ENCODE data around the gene IL21R.

The IL21R gene

DNA sequence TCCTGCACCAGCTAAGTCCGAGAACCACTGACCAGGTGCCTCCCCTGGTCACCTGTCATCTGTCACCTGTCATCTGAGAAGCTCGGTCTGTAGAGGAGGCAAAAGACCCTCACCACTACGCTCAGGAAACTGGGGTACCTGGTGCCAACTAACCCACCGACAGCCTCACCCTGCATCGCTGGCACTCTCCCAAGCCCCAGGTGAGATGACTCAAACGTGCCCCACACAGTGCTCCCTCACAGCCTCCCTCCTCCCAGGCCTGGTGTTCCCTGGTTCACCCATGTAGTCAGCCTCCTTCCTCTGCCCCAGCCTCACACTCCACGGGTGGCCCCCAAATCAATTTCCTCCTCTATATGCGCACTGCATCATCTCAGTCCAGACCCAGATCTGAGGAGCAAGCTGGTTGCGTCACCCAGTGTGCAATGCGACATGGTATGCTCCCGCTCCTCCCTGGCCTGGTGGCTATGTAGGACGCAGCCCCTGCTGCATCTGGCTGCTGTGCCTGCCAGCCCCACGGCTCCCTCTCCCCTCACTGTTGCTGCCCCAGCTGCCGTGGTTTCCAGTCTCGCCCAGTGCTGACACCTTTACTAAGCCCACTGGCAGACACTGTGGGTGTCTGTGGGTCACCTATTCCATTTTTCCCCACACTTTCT is 79.4 kb downstream of the IL21R start:
- in situ Hi-C loops (cut with MboI; ENCODE audit: low sequenced_read_pairs) = no loop called here

- in situ Hi-C loops (cut with MboI; ENCODE audit: low sequenced_read_pairs) = no loop called here
These were observed 80.6 kb downstream of the IL21R start for GRCh38 chr16:27482397-27483087.

GRCh38 chr16:27483088-27483437 is 81.1 kb downstream of the IL21R start:
- in situ Hi-C loops (cut with MboI; ENCODE audit: low sequenced_read_pairs) = no loop called here

DNA sequence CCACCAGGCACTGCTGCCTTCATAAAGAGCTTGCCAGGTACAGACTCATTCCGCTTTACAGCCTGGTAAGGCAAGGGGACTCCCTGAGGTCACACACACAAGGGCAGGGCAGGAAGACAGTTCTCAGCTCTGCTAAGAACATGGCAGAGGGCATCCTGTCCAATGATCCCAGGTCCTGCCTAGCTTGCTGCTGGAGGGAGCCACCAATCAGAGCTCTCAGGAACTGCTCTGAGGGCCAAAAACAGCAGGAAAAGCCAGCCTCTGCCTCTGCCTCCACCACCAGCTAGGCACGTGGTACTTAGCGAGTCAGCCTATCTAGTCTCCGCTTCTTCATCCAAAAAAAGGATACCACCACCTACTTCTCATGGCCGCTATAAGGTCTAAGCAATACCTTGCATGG is 81.7 kb downstream of the IL21R start:
- in situ Hi-C loops (cut with MboI; ENCODE audit: low sequenced_read_pairs) = no loop called here

DNA sequence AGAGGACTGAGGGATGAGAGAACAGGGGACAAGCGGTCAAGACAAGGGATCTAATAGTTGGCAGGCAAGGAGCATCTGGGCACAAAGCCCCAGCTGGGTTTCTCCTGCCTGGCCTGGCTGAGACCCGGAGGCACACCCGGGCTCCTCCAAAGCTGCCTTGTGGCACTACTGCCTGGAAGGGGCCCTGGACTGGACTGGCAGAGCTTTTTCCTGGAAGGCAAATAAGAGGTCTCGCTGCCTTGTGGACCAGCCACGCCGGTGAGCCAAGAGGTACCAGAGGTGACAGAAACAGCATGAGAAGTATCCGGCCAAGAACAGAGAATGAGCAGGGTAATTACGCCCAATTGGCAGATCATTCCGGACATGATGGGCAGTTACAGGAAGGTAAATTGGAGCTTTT is 83.2 kb downstream of the IL21R start:
- in situ Hi-C loops (cut with MboI; ENCODE audit: low sequenced_read_pairs) = no loop called here

GRCh38 chr16:27485811-27486210 is 83.8 kb downstream of the IL21R start:
- in situ Hi-C loops (cut with MboI; ENCODE audit: low sequenced_read_pairs) = no loop called here

- in situ Hi-C loops (cut with MboI; ENCODE audit: low sequenced_read_pairs) = no loop called here
These were observed 84.4 kb downstream of the IL21R start for GRCh38 chr16:27486344-27486743.

DNA sequence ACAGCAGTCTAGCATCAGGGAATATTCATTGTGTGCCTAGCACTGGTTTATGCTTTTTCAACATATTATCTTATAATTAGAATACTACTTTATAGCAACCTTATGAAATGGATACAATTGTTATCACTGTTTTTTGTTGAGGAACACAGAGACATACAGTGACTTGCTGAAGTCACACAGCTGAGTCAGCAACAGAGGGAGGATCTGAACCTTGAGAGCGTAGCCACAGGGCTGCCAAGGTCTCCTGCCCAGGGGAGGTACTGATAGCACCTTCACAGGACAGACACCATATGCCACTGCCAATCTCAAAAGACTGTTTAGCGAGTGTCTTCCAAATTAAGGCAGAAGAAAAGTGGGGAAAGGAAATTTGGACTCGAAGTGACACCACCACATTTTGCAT is 84.8 kb downstream of the IL21R start:
- in situ Hi-C loops (cut with MboI; ENCODE audit: low sequenced_read_pairs) = no loop called here

- in situ Hi-C loops (cut with MboI; ENCODE audit: low sequenced_read_pairs) = no loop called here
These were observed 87.4 kb downstream of the IL21R start for GRCh38 chr16:27489421-27489820.

DNA sequence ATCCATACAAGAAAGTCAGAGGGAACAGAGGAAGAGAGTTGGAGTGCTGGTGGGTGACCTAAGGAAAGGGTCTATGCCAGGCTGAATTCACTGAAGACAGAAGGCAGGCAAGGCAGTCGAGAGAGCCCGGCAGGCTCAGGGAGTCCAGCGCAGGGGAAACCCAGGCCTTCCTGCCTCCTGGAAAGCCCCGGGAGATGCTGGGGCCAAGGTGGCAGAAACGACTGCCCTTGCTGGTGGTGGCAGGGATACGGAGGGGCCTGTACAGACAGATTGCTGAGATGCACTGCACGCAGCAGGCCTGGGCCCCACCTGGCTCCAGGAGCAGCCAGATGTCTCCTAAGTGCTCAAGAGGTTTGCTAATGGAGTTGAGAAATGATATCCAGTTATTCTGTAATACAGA is 87.9 kb downstream of the IL21R start:
- in situ Hi-C loops (cut with MboI; ENCODE audit: low sequenced_read_pairs) = no loop called here

DNA sequence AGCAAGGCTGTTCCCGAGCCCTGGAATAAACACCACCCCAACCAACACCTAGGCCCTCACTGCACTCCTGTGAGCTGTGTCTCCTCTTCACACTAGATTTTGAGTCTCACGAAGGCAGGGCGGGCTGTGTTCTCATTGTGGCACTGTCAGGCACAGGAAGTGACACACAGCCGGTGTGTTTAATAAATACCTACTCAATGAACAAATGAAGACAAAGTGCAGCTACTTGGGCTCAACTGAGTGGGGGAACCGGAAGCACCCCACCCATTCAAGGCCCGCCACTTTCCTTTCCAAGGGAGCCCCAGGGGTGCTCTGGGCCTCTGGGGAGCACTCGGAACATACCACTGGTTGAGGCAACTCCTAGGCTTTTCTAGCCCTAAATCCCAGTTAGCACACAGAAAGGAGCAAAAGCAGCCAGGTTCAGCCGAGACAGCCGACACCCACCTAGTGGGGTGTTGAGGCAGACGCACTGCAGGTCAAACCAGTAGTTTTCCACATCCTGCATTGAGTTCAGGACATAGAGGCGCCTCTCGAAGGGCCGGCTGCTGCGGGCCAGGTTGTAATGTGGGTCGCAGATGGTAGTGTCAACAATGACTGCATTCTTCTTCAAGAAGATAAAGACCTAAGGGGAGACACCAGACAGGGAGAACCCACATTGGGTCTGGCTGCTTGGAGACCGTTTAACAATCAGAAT is 90.1 kb downstream of the IL21R start:
- in situ Hi-C loops (cut with MboI; ENCODE audit: low sequenced_read_pairs) = no loop called here

- in situ Hi-C loops (cut with MboI; ENCODE audit: low sequenced_read_pairs) = no loop called here
These were observed 90.6 kb downstream of the IL21R start for GRCh38 chr16:27492588-27492979.

- in situ Hi-C loops (cut with MboI; ENCODE audit: low sequenced_read_pairs) = no loop called here
These were observed 93.2 kb downstream of the IL21R start for GRCh38 chr16:27495191-27495590.

DNA sequence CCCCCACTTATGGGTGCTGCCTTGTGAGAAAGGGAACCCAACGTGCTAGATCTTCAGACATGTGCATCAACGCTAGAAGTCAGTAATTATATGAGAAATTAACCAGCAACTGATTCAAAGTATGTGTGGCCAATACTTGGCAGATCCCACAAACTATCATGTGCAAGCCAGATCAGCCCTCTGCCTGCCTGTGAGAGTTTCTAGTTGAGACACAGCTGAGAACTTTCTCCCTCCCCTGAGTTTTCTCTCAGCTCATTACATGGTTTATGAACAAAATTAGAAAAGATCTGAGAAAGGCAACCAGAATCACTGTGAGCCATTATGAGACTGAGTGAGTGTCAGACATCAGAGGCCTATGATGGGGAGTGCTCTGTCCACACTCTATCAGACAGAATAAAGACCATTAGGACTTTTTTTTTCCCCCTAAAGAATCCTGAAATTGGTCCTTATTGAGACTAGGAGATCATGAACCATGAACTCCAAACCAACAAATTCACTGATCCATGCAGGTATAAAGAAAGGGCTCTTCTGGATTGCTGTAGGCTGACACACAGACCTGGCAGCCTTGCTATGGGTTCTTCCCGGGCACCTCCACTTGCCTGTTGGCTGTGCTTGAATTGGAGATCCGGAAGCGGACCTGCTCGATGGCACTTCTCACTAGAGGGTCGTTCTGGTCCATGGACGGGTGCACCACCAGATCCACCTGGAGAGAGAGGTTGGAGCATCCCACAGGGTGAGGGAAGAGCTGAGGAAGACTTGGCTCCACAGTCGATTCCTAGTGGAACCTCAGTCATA is 96.3 kb downstream of the IL21R start:
- in situ Hi-C loops (cut with MboI; ENCODE audit: low sequenced_read_pairs) = no loop called here

DNA sequence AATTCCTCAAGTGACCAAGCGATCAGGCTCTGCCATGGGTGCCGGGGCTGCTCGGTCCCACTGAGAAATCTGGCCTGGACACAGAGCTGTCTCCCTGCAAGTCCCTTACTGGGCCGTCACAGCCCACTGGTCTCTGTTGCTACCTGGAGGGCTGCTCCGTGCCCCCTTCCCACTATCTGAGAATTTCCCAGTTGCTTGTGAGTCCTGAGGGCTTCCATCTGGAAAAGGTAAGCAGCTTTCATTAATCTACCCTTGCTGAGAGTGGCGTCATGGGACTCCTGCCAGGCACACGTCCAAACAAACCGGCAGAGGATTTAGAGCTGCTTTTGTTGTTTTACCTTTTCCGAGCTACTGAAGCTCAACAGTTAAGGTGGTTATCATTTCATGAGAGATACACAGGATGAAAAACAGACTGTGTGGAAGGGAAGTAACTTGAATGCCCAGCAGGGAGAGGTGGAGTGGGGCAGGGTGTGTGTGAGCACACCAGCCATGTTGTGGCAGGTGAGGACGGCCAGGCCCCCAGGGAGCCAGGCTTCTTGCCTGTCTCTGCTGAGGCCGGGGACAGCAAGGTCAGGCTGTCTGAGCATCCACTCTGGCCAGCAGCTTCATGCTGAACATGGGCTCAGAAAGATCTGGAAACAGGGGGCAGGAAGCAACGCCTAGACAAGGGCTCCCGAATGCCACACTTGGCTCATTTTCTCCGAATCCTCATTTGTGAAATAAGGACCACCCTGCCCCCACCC is 97.1 kb downstream of the IL21R start:
- in situ Hi-C loops (cut with MboI; ENCODE audit: low sequenced_read_pairs) = no loop called here

DNA sequence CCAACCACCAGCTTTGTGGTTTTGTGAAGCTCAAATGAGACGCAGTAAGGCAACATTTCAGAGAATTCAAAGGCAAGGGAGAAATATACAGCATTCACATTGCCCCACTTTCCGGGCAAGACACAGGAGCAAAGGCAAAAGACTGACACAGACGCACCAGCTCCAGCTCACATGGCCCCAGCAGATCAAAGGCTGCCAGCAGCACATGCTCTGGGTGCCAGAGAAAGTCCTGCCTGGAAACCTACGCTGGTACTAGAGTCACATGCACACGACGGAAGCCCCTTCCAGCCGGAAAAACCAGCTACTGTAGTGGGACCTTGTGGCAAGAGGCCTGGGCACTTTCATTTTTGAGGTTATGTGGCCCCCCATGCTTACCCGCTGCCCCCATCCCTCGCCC is 97.7 kb downstream of the IL21R start:
- in situ Hi-C loops (cut with MboI; ENCODE audit: low sequenced_read_pairs) = no loop called here

DNA sequence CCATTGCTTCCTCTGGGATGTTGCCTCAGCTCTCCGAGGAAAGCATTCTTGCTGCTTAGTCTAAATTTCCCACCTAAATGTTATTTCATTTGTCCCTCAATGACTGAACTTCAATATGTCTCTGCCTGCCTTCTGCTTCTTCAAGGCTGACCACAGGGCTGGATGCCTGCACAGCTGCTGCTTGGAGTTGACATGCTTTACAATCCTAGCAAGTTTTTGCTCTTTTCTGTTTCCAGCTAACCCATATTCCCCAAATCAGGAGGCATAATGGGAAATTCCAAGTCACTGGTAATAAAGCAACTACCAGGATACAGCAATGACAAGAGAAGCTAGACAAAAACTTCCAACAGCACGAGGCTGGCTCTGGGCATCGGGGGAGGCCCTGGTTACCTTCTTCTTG is 98.8 kb downstream of the IL21R start:
- in situ Hi-C loops (cut with MboI; ENCODE audit: low sequenced_read_pairs) = no loop called here

Measured in HL-60/S4 treated with phorbol 12-myristate 13-acetate at 8.2 ng/mL for 4 days and 3 days (cell line).